Mucosa of descending colon (tissue), 3 donors: Measurements from ENCODE around the gene SPTA1. TPM values are rescaled to one million over a fixed set of nuclear protein-coding genes. Genes with fewer than 3 reads are reported as not detected.

ENCODE experiments used
- ATAC-seq: fragments of 200-7000 bp; cut with Tn5 transposase; one replicate; pipeline ENCODE4 v1.9.1; 2020; ENCODE audit warnings: mild to moderate bottlenecking, moderate library complexity
- DNase-seq, 3 donors: peaks; one replicate each; pipeline ENCODE4 v3.0.0-alpha.2; 2020
- H3K36me3 ChIP-seq: fragments of 200-600 bp; one replicate; pipeline ENCODE4 v1.8.0; 2021; ENCODE audit warnings: low read depth, mild to moderate bottlenecking
- H3K4me1 ChIP-seq: fragments of 200-600 bp; one replicate; pipeline ENCODE4 v1.8.0; 2021; ENCODE audit warnings: low read depth, mild to moderate bottlenecking
- H3K4me3 ChIP-seq: fragments of 200-600 bp; one replicate; pipeline ENCODE4 v1.8.0; 2021; ENCODE audit warnings: mild to moderate bottlenecking
- H3K9me3 ChIP-seq: fragments of 200-600 bp; one replicate; pipeline ENCODE4 v1.8.0; 2021; ENCODE audit warnings: mild to moderate bottlenecking
- CTCF ChIP-seq: fragments of 200-600 bp; IDR thresholded peaks from one replicate; pipeline ENCODE4 v1.8.0; 2022; ENCODE audit warnings: antibody characterized with exemption, mild to moderate bottlenecking
- intact Hi-C, 2 donors: fragments of 100-400 bp; cut with DNase I in 1 of 2; cut with micrococcal nuclease in 1 of 2; formaldehyde crosslinking; loops; one replicate each; pipeline versions ENCODE4 v1.11.0 to v1.11.1; 2022; cut with DNase I, micrococcal nuclease
- total RNA-seq, 3 donors: library from RNA; stranded (reverse); fragmentation: NEBNext Ultra II Directional in 2 of 3; extraction: Animal tissue kit (Norgen Biotek cat#: 25700) in 2 of 3; gene quantifications; one replicate each; pipeline versions ENCODE4 v1.2.1 to v1.2.4, GENCODE V29; 2021 to 2023
- donor health status: DM: no; HTN: no; CAD: no; lungs with moderate emphysema.
- donor health status: DM: no; HTN: no; CAD: no.
- donor health status: DM: no; HTN: yes; CAD: no.

The SPTA1 gene
- total RNA-seq, 3 donors from 2014 or later, result 0.24 to 0.41 TPM; not detected in 1

GRCh38 chr1:158666037-158666436, 20.5 kb downstream of the SPTA1 start:
- TF ChIP-seq CTCF, result no peak
- Histone ChIP-seq H3K9me3 (no peaks in the 10 kb centered on the region), H3K4me3 (no peak overlapping the region), H3K4me1 (no peaks in the 10 kb centered on the region), H3K36me3 (no peaks in the 10 kb centered on the region)
- intact Hi-C loops, result no loop called here
- ATAC-seq, result no peak
- no peak for DNase-seq

GRCh38 chr1:158654571-158654970, 31.9 kb downstream of the SPTA1 start:
- Histone ChIP-seq H3K9me3 (no peaks in the 10 kb centered on the region), H3K36me3 (no peaks in the 10 kb centered on the region), H3K4me1 (no peaks in the 10 kb centered on the region), H3K4me3 (no peak overlapping the region)
- intact Hi-C loops, result no loop called here
- TF ChIP-seq CTCF, result no peak
- DNase-seq (peak in 1 of 3 donors; percentile 5), ATAC-seq (no peak)

- no peak for DNase-seq
- no peak for ATAC-seq
- H3K36me3 ChIP-seq, result no peaks in the 10 kb centered on the region
- intact Hi-C loops, result no loop called here
- no peaks in the 10 kb centered on the region for H3K4me1 ChIP-seq
- TF ChIP-seq CTCF, result no peak
- no peak overlapping the region for H3K4me3 ChIP-seq
- no peaks in the 10 kb centered on the region for H3K9me3 ChIP-seq
Measured at GRCh38 chr1:158654086-158654485, 32.4 kb downstream of the SPTA1 start.

- TF ChIP-seq CTCF, result no peak
- H3K36me3 ChIP-seq, result no peaks in the 10 kb centered on the region
- ATAC-seq (no peak), DNase-seq (no peak)
- no peaks in the 10 kb centered on the region for H3K4me1 ChIP-seq
- no peak overlapping the region for H3K4me3 ChIP-seq
- no peaks in the 10 kb centered on the region for H3K9me3 ChIP-seq
- intact Hi-C loops, result no loop called here
Measured at GRCh38 chr1:158652721-158653334, 33.7 kb downstream of the SPTA1 start.

GRCh38 chr1:158649052-158649451, 37.5 kb downstream of the SPTA1 start:
- H3K4me3 ChIP-seq, result no peak overlapping the region
- DNase-seq, result no peak
- intact Hi-C loops, result no loop called here
- H3K9me3 ChIP-seq, result no peaks in the 10 kb centered on the region
- no peaks in the 10 kb centered on the region for H3K4me1 ChIP-seq
- no peak for TF ChIP-seq CTCF
- ATAC-seq, result no peak
- no peaks in the 10 kb centered on the region for H3K36me3 ChIP-seq

- H3K4me3 ChIP-seq, result no peak overlapping the region
- intact Hi-C loops, result no loop called here
- TF ChIP-seq CTCF, result no peak
- H3K4me1 ChIP-seq, result no peaks in the 10 kb centered on the region
- DNase-seq (no peak), ATAC-seq (no peak)
- no peaks in the 10 kb centered on the region for H3K9me3 ChIP-seq
- H3K36me3 ChIP-seq, result no peaks in the 10 kb centered on the region
Measured at GRCh38 chr1:158646465-158646864, 40.0 kb downstream of the SPTA1 start.
